SK-N-SH treated with all-trans-retinoic acid at 6 μM for 48 hours (cell line): Measurements from ENCODE around the gene BMERB1.

Experiments
- BACH2 ChIP-seq: fragments of 250-450 bp; sonication (Bioruptor Pico); IDR thresholded peaks from 2 replicates; pipeline ENCODE4 v1.9.0; 2021; ENCODE audit warnings: mild to moderate bottlenecking, borderline replicate concordance
- OSR1 ChIP-seq: fragments of 250-450 bp; sonication (Bioruptor Pico); IDR thresholded peaks from 2 replicates; pipeline ENCODE4 v1.8.0; 2022; ENCODE audit warnings: moderate library complexity, mild to moderate bottlenecking, inconsistent platforms
- ZFP3 ChIP-seq: fragments of 250-450 bp; sonication (Bioruptor Pico); IDR thresholded peaks from 2 replicates; pipeline ENCODE4 v1.5.0; 2020; ENCODE audit warnings: mild to moderate bottlenecking, moderate library complexity

- no peak for TF ChIP-seq OSR1
- no peak for TF ChIP-seq BACH2
- TF ChIP-seq ZFP3, result no peak
These were observed 119.1 kb downstream of the BMERB1 start for GRCh38 chr16:15553313-15554088.
